ENCODE results near the gene DIPK1B.

Gene DIPK1B

GRCh38 chr9:136711751-136712689 lies at the start of gene DIPK1B:
Gene DIPK1B (plus strand): TSS chr9:136712572. CDS start chr9:136712666, 94 bp downstream.
- no peak for DNase-seq (ENCODE audit: low spot score)

DNA sequence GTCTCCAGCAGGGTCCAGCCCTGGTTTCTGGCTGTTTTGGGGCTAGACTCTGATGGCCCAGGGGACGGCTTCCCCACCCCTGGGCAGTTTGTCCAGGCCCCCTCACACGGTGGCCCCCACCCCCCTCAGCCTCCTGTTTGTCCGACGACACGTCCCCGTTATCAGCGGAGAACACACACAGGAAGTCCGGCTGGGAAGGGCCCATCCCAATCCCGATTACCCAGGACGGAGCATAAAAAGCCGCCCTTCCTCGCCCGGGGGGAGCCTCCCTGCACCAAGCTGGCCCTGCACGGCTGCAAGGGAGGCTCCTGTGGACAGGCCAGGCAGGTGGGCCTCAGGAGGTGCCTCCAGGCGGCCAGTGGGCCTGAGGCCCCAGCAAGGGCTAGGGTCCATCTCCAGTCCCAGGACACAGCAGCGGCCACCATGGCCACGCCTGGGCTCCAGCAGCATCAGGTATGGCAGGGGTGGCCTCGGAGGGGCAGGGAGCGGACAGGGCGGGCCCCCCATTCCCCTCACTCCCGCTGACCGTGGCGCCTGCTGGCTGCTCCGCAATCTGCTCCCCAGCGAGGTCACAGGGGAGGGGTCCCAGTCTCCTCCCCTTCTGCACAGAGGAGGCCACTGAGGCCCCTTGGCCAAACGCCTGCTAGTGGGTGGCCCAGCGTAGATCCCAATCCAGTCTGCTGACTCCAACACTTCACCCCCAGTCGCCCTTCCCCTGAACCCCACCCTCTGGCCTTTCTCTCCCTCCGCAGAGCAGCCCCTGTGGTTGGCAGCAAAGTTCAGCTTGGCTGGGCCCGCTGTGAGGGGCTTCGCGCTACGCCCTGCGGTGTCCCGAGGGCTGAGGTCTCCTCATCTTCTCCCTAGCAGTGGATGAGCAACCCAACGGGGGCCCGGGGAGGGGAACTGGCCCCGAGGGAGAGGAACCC lies 49.5 kb upstream of the DIPK1B start, which contains the start of gene EGFL7:
TSS of gene EGFL7 (plus strand) at position 261 of the 926 bp plus-strand sequence. CDS start 5,367 bp downstream, outside the sequence.
- peak; percentile 81 for DNase-seq (ENCODE audit: low spot score)

- DNase-seq (ENCODE audit: low spot score) = no peak
Measured at GRCh38 chr9:136664000-136664915, 48.1 kb upstream of the DIPK1B start.

DNA sequence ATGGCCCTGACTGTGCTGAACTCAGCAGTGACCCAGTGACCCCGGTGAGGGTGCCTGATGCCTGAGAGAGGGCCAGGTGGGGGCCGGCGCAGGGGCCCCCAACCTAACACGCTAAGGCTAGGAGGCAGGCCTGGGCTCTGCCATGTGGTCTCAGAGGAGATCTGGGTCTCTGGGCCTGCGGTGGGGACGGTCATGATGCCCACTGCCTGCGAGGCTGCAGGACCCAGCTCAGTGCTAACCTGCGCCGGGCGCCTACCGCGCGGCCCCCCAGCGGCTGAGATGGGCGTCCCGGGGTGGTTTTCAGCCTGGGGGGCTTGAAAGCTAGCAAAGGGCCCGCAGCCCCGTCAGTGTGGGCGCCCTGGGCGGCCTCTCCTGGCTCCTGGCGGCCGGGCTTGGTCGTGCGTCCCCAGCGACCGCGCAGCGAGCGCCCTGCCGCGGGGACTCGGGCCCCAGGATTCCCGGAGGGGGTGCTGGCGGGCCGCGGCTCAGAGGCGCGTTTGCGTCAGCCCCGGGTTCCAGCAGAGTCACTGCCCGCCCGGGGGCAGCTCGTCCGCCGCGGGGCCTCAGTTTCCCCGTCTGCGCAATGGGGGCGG lies 47.2 kb upstream of the DIPK1B start:
- DNase-seq (ENCODE audit: low spot score) = no peak

GRCh38 chr9:136665704-136666371 lies 46.5 kb upstream of the DIPK1B start:
- DNase-seq (ENCODE audit: low spot score) = no peak

DNA sequence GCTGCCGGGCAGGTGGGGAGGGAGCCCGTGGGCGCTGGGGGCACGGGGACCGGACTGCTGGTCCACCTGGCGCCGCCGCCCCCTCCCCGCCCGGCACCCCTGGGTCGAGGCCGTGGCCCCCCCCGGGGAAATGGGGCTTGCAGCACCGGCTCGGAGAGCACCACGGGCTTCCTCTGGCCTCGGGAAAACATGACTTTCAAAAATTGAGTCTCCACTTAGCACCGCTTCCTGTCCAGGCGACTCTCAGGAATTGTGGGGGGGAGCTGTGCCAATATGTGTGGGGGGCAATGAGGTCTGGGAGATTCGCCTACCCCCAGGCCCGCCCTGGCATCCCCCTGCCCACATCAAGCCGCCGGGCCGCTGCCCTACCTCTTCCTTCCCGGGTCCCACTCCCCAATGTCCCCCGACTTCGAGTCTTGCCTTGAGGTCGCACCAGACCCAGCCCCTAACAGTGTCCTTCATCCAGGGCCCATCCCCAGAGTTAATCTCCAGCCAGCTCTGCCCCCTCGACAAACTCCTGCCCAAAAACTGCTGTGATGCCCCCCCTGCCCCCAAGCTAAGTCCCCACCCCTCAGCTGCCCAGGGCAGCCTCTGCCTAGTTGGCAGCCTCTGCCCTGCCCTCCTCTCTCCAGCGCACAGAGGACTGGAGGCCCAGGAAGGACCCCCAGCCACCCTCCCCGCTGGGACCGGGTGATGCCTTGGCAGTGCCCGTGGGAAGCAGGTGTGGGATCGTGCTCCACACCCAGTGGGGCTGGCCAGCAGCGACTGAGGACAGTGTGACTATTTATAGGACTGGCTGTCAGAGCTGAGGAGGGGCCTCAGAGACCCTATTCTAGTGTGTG lies 45.8 kb upstream of the DIPK1B start:
- no peak for DNase-seq (ENCODE audit: low spot score)

- DNase-seq (ENCODE audit: low spot score) = no peak
Measured at GRCh38 chr9:136667214-136667939, 45.0 kb upstream of the DIPK1B start.

DNA sequence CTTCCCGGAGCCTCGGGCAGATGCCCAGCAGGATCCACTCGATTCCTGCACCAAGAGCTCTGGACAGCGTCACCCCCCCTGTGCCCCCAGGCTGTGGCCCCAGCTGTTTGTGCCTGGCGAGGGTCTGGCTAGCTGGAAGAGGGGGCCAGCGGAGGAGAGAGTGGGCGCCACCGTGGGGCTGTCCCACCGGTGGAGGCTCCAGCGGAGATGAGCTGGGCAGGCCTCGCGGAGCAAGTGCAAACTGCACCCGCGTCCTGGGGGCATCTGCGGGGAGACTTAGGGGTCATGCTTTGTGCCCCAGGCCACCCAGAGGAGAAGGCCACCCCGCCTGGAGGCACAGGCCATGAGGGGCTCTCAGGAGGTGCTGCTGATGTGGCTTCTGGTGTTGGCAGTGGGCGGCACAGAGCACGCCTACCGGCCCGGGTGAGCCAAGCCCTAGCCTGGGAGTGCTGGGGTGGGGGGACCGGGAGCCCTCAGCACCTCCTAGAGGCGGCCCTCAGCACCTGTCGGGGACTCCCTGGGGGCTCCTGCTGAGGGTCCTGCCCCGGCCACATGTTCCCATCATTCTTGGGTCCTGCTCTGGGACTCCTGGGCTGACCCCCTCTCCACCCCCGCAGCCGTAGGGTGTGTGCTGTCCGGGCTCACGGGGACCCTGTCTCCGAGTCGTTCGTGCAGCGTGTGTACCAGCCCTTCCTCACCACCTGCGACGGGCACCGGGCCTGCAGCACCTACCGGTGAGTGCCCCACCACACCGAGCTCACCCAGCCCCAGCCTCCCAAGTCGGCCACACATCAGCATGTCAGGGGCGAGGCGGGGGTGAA lies 44.2 kb upstream of the DIPK1B start:
- DNase-seq (ENCODE audit: low spot score) = no peak

DNA sequence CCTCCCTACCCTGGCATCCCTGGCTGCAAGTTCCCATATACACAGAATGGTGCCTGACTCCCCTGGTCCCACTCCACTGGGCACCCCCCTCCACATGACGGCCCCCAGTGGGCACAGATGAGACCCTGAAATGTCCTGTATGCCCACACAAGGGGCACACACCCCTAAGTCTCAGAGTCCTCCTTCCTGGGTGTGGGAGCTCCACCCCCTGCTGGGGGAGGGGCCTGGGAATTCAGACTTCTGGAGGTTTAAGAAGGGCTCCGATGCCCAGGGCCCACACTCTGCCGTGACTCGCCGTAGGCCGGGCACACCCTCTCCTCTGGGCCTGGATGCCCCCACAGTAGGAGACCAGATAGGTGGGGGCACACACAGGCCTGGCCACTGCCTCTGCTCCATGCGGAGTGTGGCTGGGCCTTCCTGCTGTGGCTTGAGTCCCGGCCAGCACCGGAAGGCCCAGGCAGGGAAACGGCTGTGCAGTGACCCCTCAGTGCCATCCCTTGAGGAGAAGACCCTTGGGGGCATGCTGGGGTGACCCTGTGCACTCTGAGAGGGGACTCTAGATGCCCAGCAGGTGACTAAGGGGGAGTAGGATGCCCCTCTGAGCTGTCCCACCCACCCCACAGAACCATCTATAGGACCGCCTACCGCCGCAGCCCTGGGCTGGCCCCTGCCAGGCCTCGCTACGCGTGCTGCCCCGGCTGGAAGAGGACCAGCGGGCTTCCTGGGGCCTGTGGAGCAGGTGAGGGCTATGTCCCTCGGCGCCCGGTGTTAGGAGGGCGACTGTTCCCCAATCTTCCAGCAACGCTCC lies 43.2 kb upstream of the DIPK1B start:
- no peak for DNase-seq (ENCODE audit: low spot score)

- no peak for DNase-seq (ENCODE audit: low spot score)
Measured at GRCh38 chr9:136669791-136670464, 42.4 kb upstream of the DIPK1B start.

- no peak for DNase-seq (ENCODE audit: low spot score)
Measured at GRCh38 chr9:136670576-136671253, 41.7 kb upstream of the DIPK1B start.

- DNase-seq (ENCODE audit: low spot score) = no peak
Measured at GRCh38 chr9:136671254-136671614, 41.1 kb upstream of the DIPK1B start.

DNA sequence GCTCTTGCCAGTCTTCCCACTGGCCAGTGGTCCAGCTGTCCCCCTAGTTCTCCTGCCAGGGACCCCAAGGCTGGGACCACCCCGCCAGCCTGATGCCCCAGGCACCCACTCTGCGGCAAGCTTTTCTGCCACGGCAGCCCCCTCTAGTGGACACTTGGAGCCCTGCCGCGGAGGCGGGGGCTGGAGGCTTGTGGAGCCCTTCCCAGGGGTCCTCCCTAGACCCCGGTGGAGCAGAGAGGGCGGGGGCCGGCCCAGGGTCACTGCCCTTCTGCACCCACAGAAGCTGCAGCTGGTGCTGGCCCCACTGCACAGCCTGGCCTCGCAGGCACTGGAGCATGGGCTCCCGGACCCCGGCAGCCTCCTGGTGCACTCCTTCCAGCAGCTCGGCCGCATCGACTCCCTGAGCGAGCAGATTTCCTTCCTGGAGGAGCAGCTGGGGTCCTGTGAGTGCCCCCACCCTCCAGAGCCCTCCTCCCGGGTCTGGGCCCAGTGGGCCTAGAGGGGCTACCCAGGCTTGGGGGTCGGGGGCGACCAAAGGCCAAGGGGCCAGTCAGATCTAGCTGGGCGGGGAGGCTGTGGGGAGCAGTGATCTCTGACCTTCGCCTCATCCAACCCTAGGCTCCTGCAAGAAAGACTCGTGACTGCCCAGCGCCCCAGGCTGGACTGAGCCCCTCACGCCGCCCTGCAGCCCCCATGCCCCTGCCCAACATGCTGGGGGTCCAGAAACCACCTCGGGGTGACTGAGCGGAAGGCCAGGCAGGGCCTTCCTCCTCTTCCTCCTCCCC lies 40.5 kb upstream of the DIPK1B start:
- DNase-seq (ENCODE audit: low spot score) = no peak

GRCh38 chr9:136672431-136673087 lies 39.8 kb upstream of the DIPK1B start:
- DNase-seq (ENCODE audit: low spot score) = no peak
